Astrocyte of the spinal cord (primary cell): Measurements from ENCODE around the gene PLEKHF1.
"Not testable (repeated sequence)": the region's sequence is repeated elsewhere in the genome, so short reads cannot be mapped to it uniquely, and the experiment has no call there.

ENCODE experiments used
- DNase-seq: peaks from one replicate; pipeline ENCODE4 v3.0.0; 2011; ENCODE audit warnings: low read depth, low spot score
- H3K4me3 ChIP-seq: 2 replicates; pipeline ENCODE4 v1.5.1; 2011; ENCODE audit warnings: low read depth, mild to moderate bottlenecking, low read length, moderate library complexity
- CTCF ChIP-seq: IDR thresholded peaks from 2 replicates; pipeline ENCODE4 v1.5.1; 2012; ENCODE audit warnings: low read depth, mild to moderate bottlenecking, low read length, inconsistent platforms
- in situ Hi-C: cut with HindIII; loops from 2 replicates; pipeline ENCODE4 v1.10.0; 2017; ENCODE audit warnings: low sequenced_read_pairs

PLEKHF1 gene

GRCh38 chr19:29708554-29709439 is 43.5 kb downstream of the PLEKHF1 start:
- H3K4me3 ChIP-seq, result no peak overlapping the region
- no peak for TF ChIP-seq CTCF
- in situ Hi-C loops, result no loop called here
- DNase-seq, result no peak

GRCh38 chr19:29709440-29709798 is 44.2 kb downstream of the PLEKHF1 start:
- in situ Hi-C loops, H3K4me3 ChIP-seq, DNase-seq: not testable (repeated sequence)

GRCh38 chr19:29711584-29712132 is 46.4 kb downstream of the PLEKHF1 start:
- H3K4me3 ChIP-seq, result no peak overlapping the region
- DNase-seq, result no peak
- in situ Hi-C loops, result no loop called here
- no peak for TF ChIP-seq CTCF

- no peak overlapping the region for H3K4me3 ChIP-seq
- DNase-seq, result no peak
- in situ Hi-C loops, result no loop called here
- no peak for TF ChIP-seq CTCF
Measured at GRCh38 chr19:29712744-29713516, 47.7 kb downstream of the PLEKHF1 start.

GRCh38 chr19:29714371-29714952 is 49.2 kb downstream of the PLEKHF1 start:
- peak; percentile 11 for DNase-seq
- no peak for TF ChIP-seq CTCF
- H3K4me3 ChIP-seq, result peak overlapping the region; percentile 73
- in situ Hi-C loops, result no loop called here

- in situ Hi-C loops, result no loop called here
- peak within 1 kb of the TSS; percentile 73 for H3K4me3 ChIP-seq
- DNase-seq, result peak; percentile 37
- no peak for TF ChIP-seq CTCF
Measured at GRCh38 chr19:29714953-29715700, 49.9 kb downstream of the PLEKHF1 start, which contains the start of gene C19orf12. TSS of gene C19orf12 (minus strand) at chr19:29715261. CDS start at chr19:29708413, 6,848 bp downstream.
